T1000 (cell line): ENCODE measurements around the gene FOXC1.

Experiments
- DNase-seq: peaks from one replicate; lab custom pipeline; 2025; ENCODE audit warnings: mixed read lengths; lab: John Stamatoyannopoulos, UW

Gene FOXC1

GRCh38 chr6:1643830-1644445, 34.2 kb downstream of the FOXC1 start:
- DNase-seq: no peak

- DNase-seq: no peak
Observed at GRCh38 chr6:1644516-1645060, 34.9 kb downstream of the FOXC1 start.

GRCh38 chr6:1645466-1646185, 35.9 kb downstream of the FOXC1 start:
- DNase-seq: no peak

DNA sequence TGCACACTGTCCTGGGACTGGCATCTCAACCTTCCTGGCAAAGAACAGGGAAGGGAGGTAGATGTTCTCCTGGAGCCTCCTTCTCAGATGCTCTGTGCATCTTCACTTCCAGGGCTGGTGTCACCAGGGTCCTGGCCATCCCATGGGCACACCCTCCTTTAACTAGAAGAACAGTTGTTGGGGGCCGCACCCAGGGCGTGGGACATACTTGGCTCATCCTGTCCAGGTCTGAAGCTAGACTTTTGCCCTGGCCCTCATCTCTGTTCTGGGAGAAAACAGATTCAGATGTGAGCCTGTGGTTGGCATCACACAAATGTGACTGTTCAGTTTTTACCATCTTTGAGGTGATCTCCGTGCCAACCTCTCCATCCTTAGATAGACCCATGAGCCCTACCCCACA, 41.6 kb downstream of the FOXC1 start:
- DNase-seq: no peak

- DNase-seq: no peak
Observed at GRCh38 chr6:1652842-1653241, 43.1 kb downstream of the FOXC1 start.

DNA sequence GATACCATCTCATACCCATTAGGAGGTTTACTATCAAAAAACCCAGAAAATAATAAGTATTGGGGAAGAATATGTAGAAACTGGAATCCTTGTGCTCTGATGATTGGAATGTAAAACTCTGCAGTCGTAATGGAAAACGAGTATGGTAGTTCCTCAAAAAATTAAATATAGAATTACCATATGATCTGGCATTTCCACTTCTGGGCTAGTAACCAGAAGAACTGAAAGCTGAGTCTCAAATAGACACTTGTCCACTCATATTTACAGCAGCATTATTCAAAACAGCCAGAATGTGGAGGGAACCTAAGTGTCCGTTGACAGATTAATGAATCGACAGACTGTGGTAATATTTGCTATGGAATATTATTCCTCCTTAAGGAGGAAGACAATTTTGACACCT, 44.3 kb downstream of the FOXC1 start:
- DNase-seq: no peak

- DNase-seq: no peak
Observed at GRCh38 chr6:1657116-1657770, 47.5 kb downstream of the FOXC1 start.

DNA sequence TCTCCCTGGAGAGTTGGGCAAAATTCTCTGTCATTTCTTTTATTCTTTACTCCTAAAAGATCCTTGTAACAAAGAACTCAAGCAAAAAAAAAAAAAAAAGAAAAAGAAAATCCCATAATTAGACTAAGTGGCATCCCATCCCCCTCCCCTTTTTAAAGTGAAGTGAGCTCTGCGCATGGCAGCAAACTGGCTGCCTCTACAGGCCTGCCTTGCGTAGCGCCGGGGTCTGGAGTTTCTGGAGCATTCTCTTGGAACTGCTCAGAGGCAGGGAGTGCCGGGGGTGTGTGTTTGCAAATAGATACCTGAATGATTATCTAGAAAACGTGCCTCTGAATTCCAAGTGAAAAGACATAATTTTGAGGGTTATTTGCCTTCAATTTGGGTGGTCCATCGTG, 48.1 kb downstream of the FOXC1 start:
- DNase-seq: no peak

GRCh38 chr6:1658212-1659005, 48.7 kb downstream of the FOXC1 start:
- DNase-seq: no peak

DNA sequence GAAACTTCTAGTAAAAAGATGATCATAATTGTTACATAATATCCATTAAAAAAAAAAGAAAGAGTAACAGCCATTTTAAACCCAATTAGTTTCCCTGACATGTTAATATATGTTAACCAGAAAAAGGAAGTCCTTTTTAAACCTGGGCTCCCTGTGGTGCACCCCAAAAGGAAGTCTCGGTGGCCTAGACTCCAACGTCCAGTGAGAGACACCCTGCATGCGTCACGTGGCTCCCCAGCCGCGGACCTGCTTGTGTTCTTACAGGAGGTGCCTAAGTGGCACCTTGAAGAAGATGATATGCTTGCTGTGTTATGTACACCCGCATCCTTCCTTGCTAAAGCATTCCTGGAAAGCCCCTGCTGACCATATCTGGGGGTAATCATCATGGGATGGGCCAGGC, 50.1 kb downstream of the FOXC1 start:
- DNase-seq: no peak

DNA sequence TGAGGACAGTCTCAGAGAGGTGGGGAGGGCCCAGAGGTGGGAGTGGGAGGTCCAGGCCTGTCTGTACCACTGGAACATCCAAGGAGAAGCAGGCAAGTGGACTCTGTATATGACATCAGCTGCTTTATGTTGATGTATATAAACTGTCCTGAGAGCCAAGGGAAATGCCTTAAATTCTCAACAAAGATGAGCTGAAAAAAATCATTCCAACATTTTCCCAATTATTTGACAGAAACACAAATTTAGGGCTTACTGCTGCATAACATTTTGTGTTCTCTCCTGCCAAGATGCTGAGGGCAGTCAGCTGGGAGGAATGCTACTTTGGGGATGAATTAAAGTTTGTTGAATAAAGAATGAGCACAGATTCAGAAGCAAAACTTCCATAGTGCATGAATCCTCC, 52.8 kb downstream of the FOXC1 start:
- DNase-seq: no peak
